ENCODE measurements around the gene TMEM43. TPM values are rescaled to one million over a fixed set of nuclear protein-coding genes. Genes with fewer than 3 reads are reported as not detected.
"Not testable (repeated sequence)": the region's sequence is repeated elsewhere in the genome, so short reads cannot be mapped to it uniquely, and the experiment has no call there.

TMEM43 gene
- polyA plus RNA-seq, 6 donors from 2014 or later = 36.7 to 42.9 (median 39.2) TPM

- Mint-ChIP-seq H3K27me3 (no peaks in the 10 kb centered on the region), H3K4me3 (peak overlapping the region in 1 of 8 donors; percentile 35), H3K36me3 (peaks cover 20 to 23% of the 10 kb centered on the region in 2 donors), H3K9me3 (no peaks in the 10 kb centered on the region), H3K27ac (no peak overlapping the region), H3K4me1 (peaks cover 16 to 24% (median 21%) of the 10 kb centered on the region in 3 donors)
- ATAC-seq (ENCODE audit: low read depth in 2 of 2) = no peak
- DNase-seq = no peak
Measured at GRCh38 chr3:14117468-14118399, 7.1 kb upstream of the TMEM43 start.

DNA sequence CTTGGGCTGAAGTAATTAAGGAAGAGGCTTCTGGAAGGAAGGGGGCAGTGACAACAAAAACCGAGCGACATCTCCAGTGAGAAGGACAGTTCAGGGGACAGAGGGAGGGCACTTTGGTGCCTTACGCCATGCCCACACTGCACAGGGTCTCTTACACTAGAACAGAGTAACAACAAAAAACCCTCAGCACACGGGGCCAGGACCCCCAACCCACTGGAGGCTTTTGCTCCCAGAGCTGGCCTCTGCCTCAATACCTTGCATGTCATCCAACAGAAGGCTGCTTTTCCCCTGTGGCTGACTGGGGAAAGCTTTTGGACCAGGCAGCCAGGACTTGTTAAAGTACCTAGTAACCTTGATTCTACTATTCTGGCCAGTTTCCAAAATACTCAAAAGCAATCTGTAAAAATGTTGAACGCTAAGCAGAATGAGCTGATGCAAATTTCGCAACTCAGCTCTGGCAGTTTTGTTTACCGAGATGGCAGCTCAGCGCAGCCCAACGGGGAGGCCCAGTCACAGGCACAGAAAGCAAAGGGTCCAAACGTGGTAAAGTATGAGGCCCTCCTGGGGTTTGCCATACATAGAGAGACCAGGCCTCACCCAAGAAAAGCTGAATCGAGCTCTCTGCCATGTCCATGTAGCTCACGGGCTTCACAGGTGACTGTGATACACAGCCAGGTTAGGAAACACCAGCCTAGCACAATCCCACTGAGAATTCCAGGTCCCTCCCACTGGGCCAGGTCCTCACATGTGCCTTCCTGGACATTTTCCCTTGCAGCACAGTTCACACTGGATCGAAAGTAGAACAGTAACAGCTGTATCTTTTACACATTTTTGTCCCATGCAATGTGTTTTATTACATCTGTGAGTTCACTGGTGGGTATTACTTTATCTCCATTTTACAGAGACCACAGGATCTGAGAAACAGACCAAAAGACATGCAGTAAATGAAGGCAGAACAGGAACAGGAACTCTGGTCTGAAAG, 6.2 kb upstream of the TMEM43 start:
- no peak for ATAC-seq (ENCODE audit: low read depth in 2 of 2)
- no peaks in the 10 kb centered on the region for H3K9me3 Mint-ChIP-seq
- peaks cover 16 to 18% of the 10 kb centered on the region in 2 donors for H3K36me3 Mint-ChIP-seq
- H3K4me1 Mint-ChIP-seq = peaks cover 26 to 32% (median 31%) of the 10 kb centered on the region in 3 donors
- no peak for DNase-seq
- no peaks in the 10 kb centered on the region for H3K27me3 Mint-ChIP-seq
- no peak overlapping the region for H3K27ac Mint-ChIP-seq
- no peak overlapping the region for H3K4me3 Mint-ChIP-seq

DNA sequence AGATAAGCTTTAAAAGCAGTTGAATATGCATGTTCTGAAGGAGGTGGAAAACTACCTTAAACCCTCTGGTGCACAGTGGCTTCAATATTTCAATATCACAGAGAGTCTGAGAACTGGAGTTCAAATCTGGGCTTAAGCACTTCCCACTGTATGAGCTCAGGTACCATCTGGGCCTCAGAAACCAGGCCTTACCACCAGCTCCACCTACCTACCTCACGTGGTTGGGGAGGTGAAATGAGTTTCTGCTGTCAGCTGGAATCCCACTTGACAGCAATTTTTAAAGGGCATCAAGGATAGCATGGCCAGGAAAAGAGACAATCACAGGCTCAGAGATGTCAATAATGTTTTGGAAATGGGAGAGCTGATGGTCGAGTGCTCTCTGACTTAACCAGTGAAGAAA, 5.2 kb upstream of the TMEM43 start:
- Mint-ChIP-seq H3K36me3 (peaks cover 13 to 18% of the 10 kb centered on the region in 2 donors), H3K4me3 (peak overlapping the region in 2 of 8 donors; percentile 29 to 38), H3K9me3 (no peaks in the 10 kb centered on the region), H3K27me3 (no peaks in the 10 kb centered on the region), H3K27ac (no peak overlapping the region), H3K4me1 (peaks cover 31 to 34% (median 33%) of the 10 kb centered on the region in 3 donors)
- ATAC-seq (ENCODE audit: low read depth in 2 of 2) (no peak), DNase-seq (no peak)

GRCh38 chr3:14120111-14120920, 4.5 kb upstream of the TMEM43 start:
- no peak overlapping the region for H3K27ac Mint-ChIP-seq
- no peaks in the 10 kb centered on the region for H3K9me3 Mint-ChIP-seq
- no peak for DNase-seq
- H3K27me3 Mint-ChIP-seq = no peaks in the 10 kb centered on the region
- H3K36me3 Mint-ChIP-seq = peaks cover 8 to 18% of the 10 kb centered on the region in 2 donors
- peak overlapping the region in 2 of 8 donors; percentile 20 to 94 for H3K4me3 Mint-ChIP-seq
- peaks cover 33 to 36% (median 33%) of the 10 kb centered on the region in 3 donors for H3K4me1 Mint-ChIP-seq
- ATAC-seq (ENCODE audit: low read depth in 2 of 2) = no peak

- not testable (repeated sequence) for H3K27me3 Mint-ChIP-seq; ATAC-seq (ENCODE audit: low read depth in 2 of 2); DNase-seq; H3K9me3 Mint-ChIP-seq; H3K27ac Mint-ChIP-seq
- H3K36me3 Mint-ChIP-seq = peaks cover 8 to 18% of the 10 kb centered on the region in 2 donors
- H3K4me3 Mint-ChIP-seq = peak overlapping the region in 1 of 8 donors; percentile 94
- H3K4me1 Mint-ChIP-seq = peaks cover 38 to 42% (median 40%) of the 10 kb centered on the region in 3 donors
Measured at GRCh38 chr3:14120921-14121448, 3.9 kb upstream of the TMEM43 start.

- Mint-ChIP-seq H3K27me3 (no peaks in the 10 kb centered on the region), H3K9me3 (no peaks in the 10 kb centered on the region), H3K36me3 (peaks cover 8 to 18% of the 10 kb centered on the region in 2 donors), H3K27ac (no peak overlapping the region), H3K4me1 (peaks cover 45 to 51% (median 49%) of the 10 kb centered on the region in 3 donors), H3K4me3 (peak overlapping the region in 5 of 8 donors; percentile 30 to 94 (median 38))
- no peak for DNase-seq
- ATAC-seq (ENCODE audit: low read depth in 2 of 2) = no peak
Measured at GRCh38 chr3:14121859-14122258, 3.0 kb upstream of the TMEM43 start.

- Mint-ChIP-seq H3K4me3 (peak overlapping the region; percentile 30 to 94 (median 78)), H3K9me3 (no peaks in the 10 kb centered on the region), H3K4me1 (peaks cover 46 to 55% (median 53%) of the 10 kb centered on the region in 3 donors), H3K27me3 (no peaks in the 10 kb centered on the region), H3K36me3 (peaks cover 8 to 18% of the 10 kb centered on the region in 2 donors), H3K27ac (peak overlapping the region in 2 of 6 donors; percentile 6 to 80)
- ATAC-seq (ENCODE audit: low read depth in 2 of 2) (no peak), DNase-seq (no peak)
Measured at GRCh38 chr3:14122301-14122700, 2.6 kb upstream of the TMEM43 start.

DNA sequence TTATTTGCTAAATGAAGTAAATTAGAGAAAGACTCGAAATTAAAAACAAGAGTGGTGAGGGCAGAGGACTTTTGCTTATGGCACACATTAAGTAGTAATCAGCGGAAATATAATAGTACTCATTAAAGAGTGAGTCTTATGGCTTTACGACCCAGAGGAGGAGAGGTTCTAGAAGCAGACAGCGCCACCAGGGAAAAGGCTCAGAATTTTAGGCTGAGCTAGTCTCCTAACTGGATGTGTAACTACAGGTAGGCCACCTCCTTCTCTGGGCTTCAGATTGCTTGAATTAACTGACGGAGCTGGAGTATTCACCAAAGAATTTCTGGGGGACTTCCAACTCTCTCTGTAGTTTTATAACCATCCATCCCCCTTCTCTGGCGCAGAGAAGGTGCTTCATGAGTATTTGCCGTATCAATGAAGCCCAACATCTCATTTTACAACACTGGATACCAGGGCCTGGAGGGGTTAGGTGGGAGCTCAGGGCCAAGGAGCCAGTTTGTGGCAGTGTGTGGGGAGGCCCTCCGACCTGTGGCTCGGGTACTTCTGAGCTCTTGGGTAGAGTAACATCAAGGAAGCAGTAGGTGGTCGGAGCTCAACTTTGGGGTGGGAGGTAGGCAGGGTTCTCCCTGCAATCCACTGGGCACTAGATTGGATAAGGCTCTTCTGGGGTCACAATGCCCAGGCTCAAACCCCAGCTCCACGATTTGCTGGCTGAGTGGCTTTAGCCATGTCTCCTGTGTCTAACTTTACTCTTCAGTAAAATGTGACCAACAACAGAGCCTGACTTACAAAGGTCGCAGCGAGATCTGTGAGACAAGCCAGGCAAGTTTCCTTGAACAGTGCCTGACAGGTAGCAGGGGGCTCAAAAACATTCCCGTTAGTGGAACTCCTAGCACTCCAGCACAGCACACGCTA, 1.3 kb upstream of the TMEM43 start:
- peaks cover 10 to 18% of the 10 kb centered on the region in 2 donors for H3K36me3 Mint-ChIP-seq
- ATAC-seq (ENCODE audit: low read depth in 2 of 2) (no peak), DNase-seq (no peak)
- H3K9me3 Mint-ChIP-seq = no peaks in the 10 kb centered on the region
- H3K4me3 Mint-ChIP-seq = peak overlapping the region; percentile 93 to 96 (median 94)
- H3K27me3 Mint-ChIP-seq = no peaks in the 10 kb centered on the region
- H3K4me1 Mint-ChIP-seq = peaks cover 54 to 68% (median 65%) of the 10 kb centered on the region in 3 donors
- peak overlapping the region; percentile 87 to 96 (median 94) for H3K27ac Mint-ChIP-seq

GRCh38 chr3:14124223-14124614, 633 bp upstream of the TMEM43 start:
- Mint-ChIP-seq H3K4me1 (peaks cover 55 to 68% (median 65%) of the 10 kb centered on the region in 3 donors), H3K27ac (peak overlapping the region; percentile 87 to 96 (median 94)), H3K36me3 (peaks cover 17 to 18% of the 10 kb centered on the region in 2 donors), H3K4me3 (peak overlapping the region; percentile 93 to 96 (median 94)), H3K9me3 (no peaks in the 10 kb centered on the region), H3K27me3 (no peaks in the 10 kb centered on the region)
- ATAC-seq (ENCODE audit: low read depth in 2 of 2) (peak; percentile 25 to 38), DNase-seq (peak; percentile 68)

- Mint-ChIP-seq H3K9me3 (no peaks in the 10 kb centered on the region), H3K27ac (peak overlapping the region; percentile 81 to 96 (median 92)), H3K36me3 (peaks cover 20 to 24% of the 10 kb centered on the region in 2 donors), H3K4me1 (peaks cover 52 to 70% (median 66%) of the 10 kb centered on the region in 3 donors), H3K27me3 (no peaks in the 10 kb centered on the region), H3K4me3 (peak overlapping the region; percentile 94 to 97 (median 94))
- DNase-seq (no peak), ATAC-seq (ENCODE audit: low read depth in 2 of 2) (peak; percentile 22 to 24)
Measured at GRCh38 chr3:14125193-14126016, 553 bp downstream of the TMEM43 start.

Data from naive B cell (primary cell).